LNCAP (cell line): ENCODE results near the gene ZNF516.

Source experiments
- CTCF ChIP-seq: fragments of 450-650 bp; IDR thresholded peaks from 2 replicates; pipeline ENCODE4 v1.5.1; 2017; ENCODE audit warnings: mild to moderate bottlenecking

The ZNF516 gene

GRCh38 chr18:76468345-76469304 is 26.4 kb downstream of the ZNF516 start:
- no peak for TF ChIP-seq CTCF

- no peak for TF ChIP-seq CTCF
Measured at GRCh38 chr18:76467371-76468190, 27.5 kb downstream of the ZNF516 start.

- TF ChIP-seq CTCF = no peak
Measured at GRCh38 chr18:76466410-76466991, 28.5 kb downstream of the ZNF516 start.

DNA sequence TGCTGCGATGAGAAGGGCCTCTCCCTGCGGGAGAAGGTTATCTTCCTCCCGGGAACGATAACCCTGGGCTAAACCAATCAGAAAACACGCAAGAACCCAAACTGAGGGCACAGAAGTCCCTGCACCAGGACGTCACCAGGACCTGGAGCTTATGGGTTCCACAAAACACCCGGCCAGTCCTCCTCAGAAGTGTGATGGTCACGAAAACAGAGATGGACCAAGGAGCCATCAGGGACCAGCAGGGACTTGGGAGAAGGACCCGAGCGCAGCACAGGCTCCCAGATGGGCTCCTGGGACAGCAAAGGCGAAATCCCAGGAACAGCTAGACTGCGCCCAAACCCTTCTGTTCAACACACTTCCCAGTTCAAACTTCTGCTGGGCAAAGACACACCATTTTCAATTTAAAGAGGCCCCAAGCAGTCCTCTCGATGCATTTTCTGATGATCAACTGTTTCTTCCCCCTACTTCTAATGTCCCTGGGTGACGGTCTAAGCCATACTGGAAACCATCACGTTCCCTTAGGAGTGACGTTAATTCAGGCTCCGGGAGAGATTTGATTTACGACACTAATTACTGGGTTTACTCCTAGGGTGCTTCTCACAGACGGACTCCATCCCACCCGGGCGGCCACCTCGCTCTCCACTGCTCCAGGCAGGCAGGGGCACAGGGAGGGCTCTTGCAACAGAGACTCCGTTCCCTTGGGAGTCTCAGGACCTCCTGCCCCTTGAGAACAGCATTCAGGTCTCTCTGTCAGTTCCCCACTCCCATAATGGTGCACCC is 29.2 kb downstream of the ZNF516 start:
- TF ChIP-seq CTCF = no peak

- TF ChIP-seq CTCF = no peak
Measured at GRCh38 chr18:76464281-76465259, 30.5 kb downstream of the ZNF516 start.

GRCh38 chr18:76463872-76464271 is 31.2 kb downstream of the ZNF516 start:
- no peak for TF ChIP-seq CTCF
